HG03280 (cell line): ENCODE measurements around the gene L3MBTL1.
A peak's percentile ranks its signal among the peaks of the same experiment; 100 is the strongest.
"Not testable (repeated sequence)": the region's sequence is repeated elsewhere in the genome, so short reads cannot be mapped to it uniquely, and the experiment has no call there.

Experiments used
- ATAC-seq: cut with Tn5 transposase; IDR thresholded peaks from one replicate; pipeline ENCODE4 v1.9.1; 2021; ENCODE audit warnings: mild to moderate bottlenecking, moderate library complexity; ENCODE audit not compliant: unreplicated experiment

Gene L3MBTL1

GRCh38 chr20:43584448-43585136, 77.1 kb downstream of the L3MBTL1 start:
- ATAC-seq, result no peak

- ATAC-seq, result no peak
These were observed 79.1 kb downstream of the L3MBTL1 start for GRCh38 chr20:43586641-43587040.

- ATAC-seq, result not testable (repeated sequence)
These were observed 81.0 kb downstream of the L3MBTL1 start for GRCh38 chr20:43588526-43588925.

GRCh38 chr20:43590036-43590391, 82.5 kb downstream of the L3MBTL1 start:
- no peak for ATAC-seq

GRCh38 chr20:43590392-43591303, 83.2 kb downstream of the L3MBTL1 start, which contains the start of gene IFT52:
Gene IFT52 (plus strand): TSS chr20:43590937. CDS start chr20:43594699, 3,762 bp downstream.
- ATAC-seq, result peak; percentile 98
